ENCODE results near the gene ZKSCAN4. TPM values are rescaled to one million over a fixed set of nuclear protein-coding genes. Genes with fewer than 3 reads are reported as not detected.

Gene ZKSCAN4
- total and polyA plus RNA-seq, 2 of the 8 experiments (the other 6 are each of a cell fraction or from before 2014, with no cell fraction given), result 2.2 to 6.6 TPM

- Histone ChIP-seq H2BK5ac (ENCODE audit: low read depth, low read length) (no peak overlapping the region), H2BK12ac (ENCODE audit: low read depth, low read length) (no peak overlapping the region), H3K4ac (replicated peaks; ENCODE audit: insufficient read length, low read depth, low read length) (no peak overlapping the region), H3K9ac (replicated peaks in 1 of 4; ENCODE audit: extremely low read depth in 1 of 4, low read depth in 3 of 4, low read length in 3 of 4) (no peak overlapping the region), H3K4me2 (ENCODE audit: insufficient read depth in 1 of 2, low read depth in 2 of 2, low read length in 2 of 2) (no peak overlapping the region), H2AFZ (ENCODE audit: low read length) (no peak overlapping the region), H4K8ac (ENCODE audit: extremely low read depth, insufficient read depth, low read length) (no peak overlapping the region), H3K56ac (replicated peaks; ENCODE audit: insufficient read length, low read depth, low read length) (no peak overlapping the region), H4K91ac (replicated peaks; ENCODE audit: insufficient read length, low read length) (no peak overlapping the region), H3K79me1 (ENCODE audit: low read depth, low read length) (peaks cover 3% of the 10 kb centered on the region; the same call in 1 of the 2 replicates), H3K4me3 (ENCODE audit: extremely low read depth in 1 of 4, insufficient read depth in 2 of 4, low read depth in 3 of 4, low read length in 4 of 4) (no peak overlapping the region), H4K5ac (ENCODE audit: insufficient read length, low read depth, low read length) (no peak overlapping the region), H3K4me1 (replicated peaks in 1 of 4; ENCODE audit: control insufficient read depth in 3 of 4, insufficient read depth in 4 of 4, low read length in 3 of 4) (peaks cover 0 to 6% (median 4%) of the 10 kb centered on the region in 4 experiments; a peak in 4 of 7 replicates), H3K14ac (ENCODE audit: insufficient read length) (no peak overlapping the region), H2AK5ac (ENCODE audit: low read depth, low read length) (no peak overlapping the region), H2BK20ac (ENCODE audit: low read length) (no peak overlapping the region), H4K20me1 (replicated peaks in 1 of 2; ENCODE audit: control insufficient read depth in 1 of 2, insufficient read depth in 2 of 2, low read length in 2 of 2) (no peaks in the 10 kb centered on the region), H2BK120ac (replicated peaks; ENCODE audit: low read depth, low read length) (no peak overlapping the region), H3K27ac (ENCODE audit: low read depth, low read length) (no peak overlapping the region), H3K36me3 (ENCODE audit: control insufficient read depth in 2 of 4, insufficient read depth in 4 of 4, low read length in 3 of 4) (peaks cover 6 to 28% (median 17%) of the 10 kb centered on the region in 4 experiments; a peak in 7 of 8 replicates), H3K23ac (ENCODE audit: insufficient read length) (no peak overlapping the region), H3K23me2 (ENCODE audit: low read depth, low read length) (no peaks in the 10 kb centered on the region; the same call in 1 of the 2 replicates), H3K9me3 (ENCODE audit: insufficient read depth in 2 of 2, low read depth in 1 of 2, low read length in 1 of 2) (no peaks in the 10 kb centered on the region), H3K79me2 (ENCODE audit: control insufficient read depth in 1 of 2, insufficient read depth in 2 of 2, low read length in 2 of 2) (peaks cover 3 to 11% of the 10 kb centered on the region in 2 experiments; a peak in 3 of 4 replicates), H3K27me3 (replicated peaks in 1 of 4; ENCODE audit: control insufficient read depth in 3 of 4, extremely low read depth in 1 of 4, insufficient read depth in 3 of 4, low read length in 3 of 4) (no peaks in the 10 kb centered on the region), H2BK15ac (ENCODE audit: low read length) (no peak overlapping the region), H3K18ac (ENCODE audit: extremely low read depth, low read length) (no peak overlapping the region)
- ChIA-PET POLR2A (ENCODE audit: partially characterized antibody) (interaction anchor here (1.0 to 4.2 kb wide), 2 partner anchors 18 to 107 kb away, joined by 3 to 31 read pairs; partner anchors contain the start of gene ZSCAN26), CTCF (ENCODE audit: partially characterized antibody) (interaction anchor here (1.0 to 2.4 kb wide), 3 partner anchors 107 to 135 kb away, joined by 3 to 6 read pairs (median 5); no protein-coding TSS in a partner anchor)
- WGBS, 2 experiments (ENCODE audit: extremely low coverage in 1 of 2, insufficient coverage in 1 of 2, insufficient read length in 1 of 2, insufficient replicate concordance in 2 of 2, low coverage in 1 of 2, low lambda C conversion rate in 2 of 2, missing lambda C conversion rate in 1 of 2), result 93% methylated on average over 1 of the region's 1 CpG; no CpG with 5 or more reads in 1 of the 2 experiments
- DNase-seq (ENCODE audit: low read depth in 1 of 2, low spot score in 2 of 2), result no peak
- FAIRE-seq, result no peak
- no peak for TF ChIP-seq KDM4A (IDR thresholded peaks at IDR 0.05; ENCODE audit: low read depth, low read length, severe bottlenecking)
- no peak for TF ChIP-seq HDAC2 (IDR thresholded peaks at IDR 0.05; ENCODE audit: borderline replicate concordance in 1 of 2, low read depth in 2 of 2, low read length in 2 of 2)
- no peak for TF ChIP-seq USF2 (IDR thresholded peaks at IDR 0.05; ENCODE audit: low read length)
- TF ChIP-seq CREB1 (IDR thresholded peaks at IDR 0.05), result no peak
- no peak for TF ChIP-seq GTF2F1 (IDR thresholded peaks at IDR 0.05; ENCODE audit: borderline replicate concordance, low read depth, low read length)
- no peak for TF ChIP-seq CBX5 (IDR thresholded peaks at IDR 0.05; ENCODE audit: low read depth, low read length)
- no peak for TF ChIP-seq FOSL1 (IDR thresholded peaks at IDR 0.05; ENCODE audit: insufficient read depth, low read depth, low read length)
- no peak for TF ChIP-seq BCL11A (IDR thresholded peaks at IDR 0.05; ENCODE audit: low read depth in 2 of 2, low read length in 2 of 2)
- TF ChIP-seq KDM1A (IDR thresholded peaks at IDR 0.05; ENCODE audit: borderline replicate concordance, low read length), result no peak
Measured at GRCh38 chr6:28248916-28249315, 3.2 kb downstream of the ZKSCAN4 start.
